ENCODE data around the gene LRP1B.

Gene LRP1B

GRCh38 chr2:141570474-141571131 lies 560.2 kb downstream of the LRP1B start:
- DNase-seq (ENCODE audit: low read depth): no peak
- TF ChIP-seq CTCF (conservative IDR thresholded peaks at IDR 0.05; ENCODE audit: low read depth, low read length): no peak
- no peak overlapping the region for H3K4me3 ChIP-seq (ENCODE audit: low read length)

- no peak for TF ChIP-seq CTCF (conservative IDR thresholded peaks at IDR 0.05; ENCODE audit: low read depth, low read length)
- no peak overlapping the region for H3K4me3 ChIP-seq (ENCODE audit: low read length)
- no peak for DNase-seq (ENCODE audit: low read depth)
These were observed 560.9 kb downstream of the LRP1B start for GRCh38 chr2:141569941-141570340.

- no peak for TF ChIP-seq CTCF (conservative IDR thresholded peaks at IDR 0.05; ENCODE audit: low read depth, low read length)
- no peak for DNase-seq (ENCODE audit: low read depth)
- no peak overlapping the region for H3K4me3 ChIP-seq (ENCODE audit: low read length)
These were observed 565.2 kb downstream of the LRP1B start for GRCh38 chr2:141565597-141565996.

- H3K4me3 ChIP-seq (ENCODE audit: low read length): no peak overlapping the region
- no peak for DNase-seq (ENCODE audit: low read depth)
- no peak for TF ChIP-seq CTCF (conservative IDR thresholded peaks at IDR 0.05; ENCODE audit: low read depth, low read length)
These were observed 570.1 kb downstream of the LRP1B start for GRCh38 chr2:141560723-141561122.

GRCh38 chr2:141557329-141558095 lies 573.3 kb downstream of the LRP1B start:
- TF ChIP-seq CTCF (conservative IDR thresholded peaks at IDR 0.05; ENCODE audit: low read depth, low read length): no peak
- DNase-seq (ENCODE audit: low read depth): no peak
- no peak overlapping the region for H3K4me3 ChIP-seq (ENCODE audit: low read length)

GRCh38 chr2:141555876-141556470 lies 574.8 kb downstream of the LRP1B start:
- DNase-seq (ENCODE audit: low read depth): no peak
- no peak for TF ChIP-seq CTCF (conservative IDR thresholded peaks at IDR 0.05; ENCODE audit: low read depth, low read length)

More at GRCh38 chr2:141555876-141556470, 574.8 kb downstream of the LRP1B start:
- H3K4me3 ChIP-seq (ENCODE audit: low read length): no peak overlapping the region
